Measurements from ENCODE around the gene S100A2. TPM values are rescaled to one million over a fixed set of nuclear protein-coding genes. Genes with fewer than 3 reads are reported as not detected.

The S100A2 gene
- total and polyA plus RNA-seq, 4 donors, result 1.1 to 261 (median 54.8) TPM

DNA sequence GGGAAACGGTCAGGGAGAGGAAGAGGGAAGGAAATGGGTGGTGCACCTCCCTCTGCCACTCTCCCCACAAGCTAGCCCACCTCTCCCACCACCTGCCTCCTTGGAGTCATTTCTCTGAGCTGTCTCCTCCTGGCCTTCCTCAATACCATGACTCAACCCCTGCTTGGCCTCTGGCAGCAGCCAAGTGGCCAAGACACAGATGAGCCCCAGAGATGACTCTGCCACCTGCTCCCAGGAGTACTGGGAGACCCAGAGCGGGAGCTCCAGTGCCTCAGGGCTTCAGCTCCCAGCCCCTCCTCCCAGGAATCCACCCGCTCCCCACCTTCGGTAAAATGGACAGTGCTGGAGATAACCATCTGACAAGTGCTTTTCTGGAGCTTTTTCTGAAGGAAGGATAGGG, 44.7 kb upstream of the S100A2 start:
- ATAC-seq (ENCODE audit: insufficient read depth, low FRiP score) (no peak), DNase-seq (no peak)
- Histone ChIP-seq H3K4me3 (no peak overlapping the region), H3K9ac (ENCODE audit: insufficient read depth in 1 of 2, low read length in 2 of 2) (no peak overlapping the region), H3K4me1 (ENCODE audit: control insufficient read depth in 5 of 5, insufficient read depth in 5 of 5, low read length in 5 of 5) (peaks cover 11 to 52% (median 29%) of the 10 kb centered on the region in 5 donors), H3K27me3 (ENCODE audit: control insufficient read depth in 3 of 3, insufficient read depth in 3 of 3, low read length in 2 of 3) (no peaks in the 10 kb centered on the region), H3K9me3 (ENCODE audit: control insufficient read depth in 4 of 4, insufficient read depth in 3 of 4, low read length in 3 of 4) (no peaks in the 10 kb centered on the region), H3K36me3 (ENCODE audit: control insufficient read depth in 4 of 4, insufficient read depth in 4 of 4, low read length in 4 of 4) (peaks cover 2 to 13% (median 5%) of the 10 kb centered on the region in 4 donors), H3K27ac (ENCODE audit: low read depth in 1 of 2, low read length in 1 of 2) (peak overlapping the region; percentile 64 to 94)
- WGBS, 2 donors, result 46 to 60% methylated on average over 4 of the region's 4 CpGs
- TF ChIP-seq, protein P1, sequence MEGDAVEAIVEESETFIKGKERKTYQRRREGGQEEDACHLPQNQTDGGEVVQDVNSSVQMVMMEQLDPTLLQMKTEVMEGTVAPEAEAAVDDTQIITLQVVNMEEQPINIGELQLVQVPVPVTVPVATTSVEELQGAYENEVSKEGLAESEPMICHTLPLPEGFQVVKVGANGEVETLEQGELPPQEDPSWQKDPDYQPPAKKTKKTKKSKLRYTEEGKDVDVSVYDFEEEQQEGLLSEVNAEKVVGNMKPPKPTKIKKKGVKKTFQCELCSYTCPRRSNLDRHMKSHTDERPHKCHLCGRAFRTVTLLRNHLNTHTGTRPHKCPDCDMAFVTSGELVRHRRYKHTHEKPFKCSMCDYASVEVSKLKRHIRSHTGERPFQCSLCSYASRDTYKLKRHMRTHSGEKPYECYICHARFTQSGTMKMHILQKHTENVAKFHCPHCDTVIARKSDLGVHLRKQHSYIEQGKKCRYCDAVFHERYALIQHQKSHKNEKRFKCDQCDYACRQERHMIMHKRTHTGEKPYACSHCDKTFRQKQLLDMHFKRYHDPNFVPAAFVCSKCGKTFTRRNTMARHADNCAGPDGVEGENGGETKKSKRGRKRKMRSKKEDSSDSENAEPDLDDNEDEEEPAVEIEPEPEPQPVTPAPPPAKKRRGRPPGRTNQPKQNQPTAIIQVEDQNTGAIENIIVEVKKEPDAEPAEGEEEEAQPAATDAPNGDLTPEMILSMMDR (IDR thresholded peaks at IDR 0.05; ENCODE audit: control extremely low read depth, extremely low read depth), result no peak

DNA sequence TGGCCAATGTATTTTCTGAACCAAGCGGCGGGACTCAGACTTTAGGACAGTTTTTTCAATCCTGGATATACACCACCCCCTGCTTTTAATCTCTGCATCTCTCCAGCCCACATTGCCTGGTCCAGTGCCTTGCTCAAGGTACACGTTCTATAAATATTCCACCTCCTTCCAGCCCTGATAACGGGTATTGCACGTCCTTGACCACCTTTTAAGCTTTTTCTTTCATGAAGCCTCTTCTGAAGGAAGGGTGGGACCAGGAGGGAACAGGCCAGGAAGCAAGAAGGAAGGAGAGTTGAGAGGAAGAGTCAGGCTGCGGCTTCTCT, 43.9 kb upstream of the S100A2 start:
- no peak for ATAC-seq (ENCODE audit: insufficient read depth, low FRiP score)

GRCh38 chr1:153608742-153609584, 43.3 kb upstream of the S100A2 start:
- Histone ChIP-seq H3K4me3 (peak overlapping the region; percentile 50), H3K36me3 (ENCODE audit: control insufficient read depth in 4 of 4, insufficient read depth in 4 of 4, low read length in 4 of 4) (peaks cover 2 to 13% (median 5%) of the 10 kb centered on the region in 4 donors), H3K27me3 (ENCODE audit: control insufficient read depth in 3 of 3, insufficient read depth in 3 of 3, low read length in 2 of 3) (no peaks in the 10 kb centered on the region), H3K9ac (ENCODE audit: insufficient read depth in 1 of 2, low read length in 2 of 2) (peak overlapping the region; percentile 65 to 69), H3K27ac (ENCODE audit: low read depth in 1 of 2, low read length in 1 of 2) (peak overlapping the region; percentile 74 to 94), H3K9me3 (ENCODE audit: control insufficient read depth in 4 of 4, insufficient read depth in 3 of 4, low read length in 3 of 4) (no peaks in the 10 kb centered on the region), H3K4me1 (ENCODE audit: control insufficient read depth in 5 of 5, insufficient read depth in 5 of 5, low read length in 5 of 5) (peaks cover 11 to 46% (median 29%) of the 10 kb centered on the region in 5 donors)
- peak; percentile 64 for ATAC-seq (ENCODE audit: insufficient read depth, low FRiP score)
- DNase-seq, result peak; percentile 46 to 77 (median 61)
- WGBS, 2 donors, result 35 to 63% methylated on average over 19 of the region's 19 CpGs
- TF ChIP-seq, protein P1 (IDR thresholded peaks at IDR 0.05; ENCODE audit: control extremely low read depth, extremely low read depth), result no peak

More for the DNA sequence above, 43.9 kb upstream of the S100A2 start:
- DNase-seq, result no peak
- no peaks in the 10 kb centered on the region for H3K9me3 ChIP-seq (ENCODE audit: control insufficient read depth in 4 of 4, insufficient read depth in 3 of 4, low read length in 3 of 4)
- H3K36me3 ChIP-seq (ENCODE audit: control insufficient read depth in 4 of 4, insufficient read depth in 4 of 4, low read length in 4 of 4), result peaks cover 2 to 13% (median 5%) of the 10 kb centered on the region in 4 donors
- WGBS, 2 donors, result 47 to 49% methylated on average over 6 of the region's 6 CpGs
- TF ChIP-seq, protein P1 (IDR thresholded peaks at IDR 0.05; ENCODE audit: control extremely low read depth, extremely low read depth), result no peak
- H3K27me3 ChIP-seq (ENCODE audit: control insufficient read depth in 3 of 3, insufficient read depth in 3 of 3, low read length in 2 of 3), result no peaks in the 10 kb centered on the region
- H3K9ac ChIP-seq (ENCODE audit: insufficient read depth in 1 of 2, low read length in 2 of 2), result no peak overlapping the region
- H3K27ac ChIP-seq (ENCODE audit: low read depth in 1 of 2, low read length in 1 of 2), result peak overlapping the region; percentile 64 to 94
- no peak overlapping the region for H3K4me3 ChIP-seq
- peaks cover 11 to 51% (median 29%) of the 10 kb centered on the region in 5 donors for H3K4me1 ChIP-seq (ENCODE audit: control insufficient read depth in 5 of 5, insufficient read depth in 5 of 5, low read length in 5 of 5)
